H1 (cell line): ENCODE measurements around the gene POU2F1. TPM values are rescaled to one million over a fixed set of nuclear protein-coding genes. Genes with fewer than 3 reads are reported as not detected.

Experiments used
- CTCF ChIA-PET: fragments of 300-600 bp; sonication (Branson Sonifier 250); formaldehyde crosslinking; loops from one replicate; lab custom pipeline; 2021; ENCODE audit not compliant: partially characterized antibody; lab: Charles Lee
- POLR2A ChIA-PET: fragments of 300-600 bp; sonication (Branson Sonifier 250); formaldehyde crosslinking; loops from one replicate; lab custom pipeline; 2021; ENCODE audit warnings: inconsistent platforms; ENCODE audit not compliant: partially characterized antibody; lab: Charles Lee
- DNase-seq, 2 experiments: peaks; one replicate each; pipeline versions ENCODE4 v3.0.0 to v3.0.0-alpha.2; 2010 to 2022; ENCODE audit warnings: low spot score in 2 of 2, low read depth in 1 of 2, mixed read lengths in 1 of 2
- FAIRE-seq: peaks from 2 replicates; lab custom pipeline; 2011; peaks lifted over from hg19 to GRCh38; lab: Jason Lieb, UNC
- H2AFZ ChIP-seq: 2 replicates; pipeline ENCODE4 v1.8.1; 2012; ENCODE audit warnings: low read length, inconsistent platforms
- H2AK5ac ChIP-seq: 2 replicates; pipeline ENCODE4 v1.6.1; 2013; ENCODE audit warnings: low read depth, low read length
- H2BK120ac ChIP-seq: replicated peaks from 2 replicates; pipeline ENCODE3; 2013; ENCODE audit warnings: low read depth, low read length, inconsistent platforms
- H2BK12ac ChIP-seq: 2 replicates; pipeline ENCODE4 v1.6.1; 2013; ENCODE audit warnings: low read depth, low read length
- H2BK15ac ChIP-seq: 2 replicates; pipeline ENCODE4 v1.6.1; 2013; ENCODE audit warnings: low read length
- H2BK20ac ChIP-seq: 2 replicates; pipeline ENCODE4 v1.6.1; 2013; ENCODE audit warnings: low read length
- H2BK5ac ChIP-seq: 2 replicates; pipeline ENCODE4 v1.6.1; 2013; ENCODE audit warnings: low read depth, low read length
- H3K14ac ChIP-seq: 2 replicates; pipeline ENCODE4 v1.6.1; 2013; ENCODE audit warnings: inconsistent platforms; ENCODE audit not compliant: insufficient read length
- H3K18ac ChIP-seq: 2 replicates; pipeline ENCODE4 v1.6.1; 2013; ENCODE audit warnings: low read length; ENCODE audit errors: extremely low read depth
- H3K23ac ChIP-seq: 2 replicates; pipeline ENCODE4 v1.6.1; 2013; ENCODE audit warnings: inconsistent platforms; ENCODE audit not compliant: insufficient read length
- H3K23me2 ChIP-seq: 2 replicates; pipeline ENCODE4 v1.6.1; 2013; ENCODE audit warnings: low read depth, low read length
- H3K27ac ChIP-seq: 2 replicates; pipeline ENCODE4 v1.6.1; 2011; ENCODE audit warnings: low read depth, low read length, inconsistent platforms
- H3K27me3 ChIP-seq, 4 experiments: replicated peaks in 1 of 4; 1 replicate in 1 of 4; 2 replicates in 3 of 4; pipeline versions ENCODE4 v1.6.1 to v1.8.1; 2011 to 2013; ENCODE audit warnings: low read length in 3 of 4, mild to moderate bottlenecking in 3 of 4, inconsistent platforms in 2 of 4, mixed read lengths in 2 of 4, moderate library complexity in 1 of 4; ENCODE audit not compliant: control insufficient read depth in 3 of 4, insufficient read depth in 3 of 4; ENCODE audit errors: extremely low read depth in 1 of 4
- H3K36me3 ChIP-seq, 4 experiments: 2 replicates each; pipeline versions ENCODE4 v1.6.1 to v1.8.1; 2011 to 2013; ENCODE audit warnings: mild to moderate bottlenecking in 4 of 4, low read length in 3 of 4, moderate library complexity in 2 of 4, control low read depth in 1 of 4, inconsistent platforms in 1 of 4; ENCODE audit not compliant: insufficient read depth in 4 of 4, control insufficient read depth in 2 of 4
- H3K4ac ChIP-seq: replicated peaks from 2 replicates; pipeline ENCODE3; 2013; ENCODE audit warnings: low read length, low read depth, mixed read lengths, inconsistent platforms; ENCODE audit not compliant: insufficient read length
- H3K4me1 ChIP-seq, 4 experiments: replicated peaks in 1 of 4; 1 replicate in 1 of 4; 2 replicates in 3 of 4; pipeline versions ENCODE4 v1.6.1 to v1.8.1; 2011 to 2013; ENCODE audit warnings: low read length in 3 of 4, inconsistent platforms in 2 of 4, mixed read lengths in 1 of 4; ENCODE audit not compliant: insufficient read depth in 4 of 4, control insufficient read depth in 3 of 4
- H3K4me2 ChIP-seq, 2 experiments: 2 replicates each; pipeline versions ENCODE4 v1.6.1 to v1.8.1; 2011 to 2013; ENCODE audit warnings: low read depth in 2 of 2, low read length in 2 of 2, control low read depth in 1 of 2, inconsistent platforms in 1 of 2, mild to moderate bottlenecking in 1 of 2; ENCODE audit not compliant: insufficient read depth in 1 of 2
- H3K4me3 ChIP-seq, 4 experiments: fragments of 200-600, 300-600 bp in 1 of 4; sonication (generic), shearing (Covaris generic), sonication (Bioruptor Twin) in 1 of 4; 2 replicates each; pipeline versions ENCODE4 v1.5.1 to v1.8.1; 2011 to 2016; ENCODE audit warnings: low read length in 4 of 4, low read depth in 3 of 4, control low read depth in 2 of 4, inconsistent platforms in 2 of 4, mild to moderate bottlenecking in 2 of 4, mixed read lengths in 1 of 4, moderate library complexity in 1 of 4; ENCODE audit not compliant: insufficient read depth in 2 of 4; ENCODE audit errors: extremely low read depth in 1 of 4
- H3K56ac ChIP-seq: replicated peaks from 2 replicates; pipeline ENCODE3; 2013; ENCODE audit warnings: low read depth, mild to moderate bottlenecking, mixed read lengths, low read length, inconsistent platforms; ENCODE audit not compliant: insufficient read length
- H3K79me1 ChIP-seq: 2 replicates; pipeline ENCODE4 v1.6.1; 2013; ENCODE audit warnings: low read depth, low read length, control low read depth
- H3K79me2 ChIP-seq, 2 experiments: 2 replicates each; pipeline versions ENCODE4 v1.6.1 to v1.8.1; 2012 to 2013; ENCODE audit warnings: low read length in 2 of 2, mild to moderate bottlenecking in 2 of 2, inconsistent platforms in 1 of 2; ENCODE audit not compliant: insufficient read depth in 2 of 2, control insufficient read depth in 1 of 2
- H3K9ac ChIP-seq, 4 experiments: replicated peaks in 1 of 4; 1 replicate in 1 of 4; 2 replicates in 3 of 4; pipeline versions ENCODE4 v1.6.1 to v1.8.1; 2011 to 2013; ENCODE audit warnings: low read depth in 3 of 4, low read length in 3 of 4, control low read depth in 2 of 4, mild to moderate bottlenecking in 2 of 4, moderate library complexity in 2 of 4, inconsistent platforms in 1 of 4; ENCODE audit errors: extremely low read depth in 1 of 4
- H3K9me3 ChIP-seq, 2 experiments: 2 replicates each; pipeline versions ENCODE4 v1.6.1 to v1.8.1; 2012 to 2013; ENCODE audit warnings: mild to moderate bottlenecking in 2 of 2, moderate library complexity in 2 of 2, control low read depth in 1 of 2, inconsistent platforms in 1 of 2, low read depth in 1 of 2, low read length in 1 of 2, mixed read lengths in 1 of 2; ENCODE audit not compliant: insufficient read depth in 2 of 2
- H4K20me1 ChIP-seq, 2 experiments: replicated peaks in 1 of 2; 2 replicates each; pipeline versions ENCODE3 to v1.8.1; 2011 to 2013; ENCODE audit warnings: inconsistent platforms in 2 of 2, low read length in 2 of 2, mild to moderate bottlenecking in 1 of 2; ENCODE audit not compliant: insufficient read depth in 2 of 2, control insufficient read depth in 1 of 2
- H4K5ac ChIP-seq: 2 replicates; pipeline ENCODE4 v1.6.1; 2013; ENCODE audit warnings: low read length, low read depth, mixed read lengths, inconsistent platforms; ENCODE audit not compliant: insufficient read length
- H4K8ac ChIP-seq: 2 replicates; pipeline ENCODE4 v1.8.0; 2013; ENCODE audit warnings: mild to moderate bottlenecking, moderate library complexity, low read length, inconsistent platforms; ENCODE audit not compliant: insufficient read depth; ENCODE audit errors: extremely low read depth
- H4K91ac ChIP-seq: replicated peaks from 2 replicates; pipeline ENCODE3; 2013; ENCODE audit warnings: low read length, mixed read lengths, inconsistent platforms; ENCODE audit not compliant: insufficient read length
- ASH2L ChIP-seq: fragments of 200-600, 300-600 bp; sonication (generic); IDR thresholded peaks from one replicate; pipeline ENCODE4 v1.7.1; 2017; ENCODE audit warnings: low read length
- CHD2 ChIP-seq: IDR thresholded peaks from 2 replicates; pipeline ENCODE4 v1.6.1; 2012; ENCODE audit warnings: low read length, improper control_type of control experiment
- GTF2F1 ChIP-seq: IDR thresholded peaks from 2 replicates; pipeline ENCODE4 v1.6.1; 2012; ENCODE audit warnings: low read depth, low read length, improper control_type of control experiment, borderline replicate concordance
- RAD21 ChIP-seq, 2 experiments: IDR thresholded peaks in 1 of 2; conservative IDR thresholded peaks in 1 of 2; 2 replicates each; pipeline ENCODE4 v1.6.1; 2011; ENCODE audit warnings: low read depth in 2 of 2, low read length in 2 of 2, improper control_type of control experiment in 1 of 2, inconsistent platforms in 1 of 2, mild to moderate bottlenecking in 1 of 2, moderate library complexity in 1 of 2
- SIN3A ChIP-seq, 2 experiments: IDR thresholded peaks in 1 of 2; conservative IDR thresholded peaks in 1 of 2; 2 replicates each; pipeline ENCODE4 v1.6.1; 2011 to 2012; ENCODE audit warnings: low read length in 2 of 2, improper control_type of control experiment in 1 of 2, low read depth in 1 of 2, mild to moderate bottlenecking in 1 of 2
- TBP ChIP-seq: IDR thresholded peaks from 2 replicates; pipeline ENCODE4 v1.6.1; 2011; ENCODE audit warnings: low read depth, low read length, improper control_type of control experiment
- YY1 ChIP-seq: IDR thresholded peaks from 2 replicates; pipeline ENCODE4 v1.6.1; 2011; ENCODE audit warnings: low read depth, mild to moderate bottlenecking, low read length
- WGBS, 2 experiments: shearing (Covaris generic) in 1 of 2; methylation state at CpG; one replicate each; pipeline versions ENCODE4 v1.1.6 to v1.1.7; 2013 to 2015; ENCODE audit warnings: low lambda C conversion rate in 2 of 2, mixed read lengths in 2 of 2, inconsistent platforms in 1 of 2, low coverage in 1 of 2, missing lambda C conversion rate in 1 of 2; ENCODE audit not compliant: insufficient replicate concordance in 2 of 2, insufficient coverage in 1 of 2, insufficient read length in 1 of 2; ENCODE audit errors: extremely low coverage in 1 of 2, missing lambda C conversion rate in 1 of 2; 5-methylcytosine and 5-hydroxymethylcytosine counted together
- polyA plus RNA-seq, 7 experiments: library from polyadenylated mRNA; depleted of rRNA in 3 of 7; stranded (reverse) in 5 of 7; unstranded in 2 of 7; fragments of >200 nt in 5 of 7; fragments of 200-250 nt in 2 of 7; gene quantifications; 1 replicate in 5 of 7; 2 replicates in 1 of 7; 4 replicates in 1 of 7; pipeline versions ENCODE4 v1.2.1 to v1.2.3, GENCODE V29; 2011 to 2013; ENCODE audit warnings: missing spikeins in 2 of 7, mixed read lengths in 2 of 7
- total RNA-seq: library from RNA; stranded (reverse); fragmentation: NEBNext Ultra II Directional; extraction: Animal tissue kit (Norgen Biotek cat#: 25700); gene quantifications from 2 replicates; pipeline ENCODE4 v1.2.1, GENCODE V29; 2021
- TF ChIP-seq, protein P1 (sequence below), 3 experiments: IDR thresholded peaks; 1 replicate in 2 of 3; 2 replicates in 1 of 3; pipeline versions ENCODE4 v1.5.1 to v1.6.1; 2011; ENCODE audit warnings: low read length in 3 of 3, mild to moderate bottlenecking in 3 of 3, inconsistent platforms in 2 of 3, low read depth in 1 of 3, moderate library complexity in 1 of 3; ENCODE audit not compliant: insufficient read depth in 1 of 3; ENCODE audit errors: control extremely low read depth in 1 of 3
- TF ChIP-seq, protein P2 (sequence below): IDR thresholded peaks from 2 replicates; pipeline ENCODE4 v1.6.1; 2011; ENCODE audit warnings: low read depth, mild to moderate bottlenecking, low read length; ENCODE audit not compliant: insufficient read depth

Gene POU2F1
- total and polyA plus RNA-seq, 2 of the 8 experiments (the other 6 are each of a cell fraction or from before 2014, with no cell fraction given), result 37.0 to 57.2 TPM

DNA sequence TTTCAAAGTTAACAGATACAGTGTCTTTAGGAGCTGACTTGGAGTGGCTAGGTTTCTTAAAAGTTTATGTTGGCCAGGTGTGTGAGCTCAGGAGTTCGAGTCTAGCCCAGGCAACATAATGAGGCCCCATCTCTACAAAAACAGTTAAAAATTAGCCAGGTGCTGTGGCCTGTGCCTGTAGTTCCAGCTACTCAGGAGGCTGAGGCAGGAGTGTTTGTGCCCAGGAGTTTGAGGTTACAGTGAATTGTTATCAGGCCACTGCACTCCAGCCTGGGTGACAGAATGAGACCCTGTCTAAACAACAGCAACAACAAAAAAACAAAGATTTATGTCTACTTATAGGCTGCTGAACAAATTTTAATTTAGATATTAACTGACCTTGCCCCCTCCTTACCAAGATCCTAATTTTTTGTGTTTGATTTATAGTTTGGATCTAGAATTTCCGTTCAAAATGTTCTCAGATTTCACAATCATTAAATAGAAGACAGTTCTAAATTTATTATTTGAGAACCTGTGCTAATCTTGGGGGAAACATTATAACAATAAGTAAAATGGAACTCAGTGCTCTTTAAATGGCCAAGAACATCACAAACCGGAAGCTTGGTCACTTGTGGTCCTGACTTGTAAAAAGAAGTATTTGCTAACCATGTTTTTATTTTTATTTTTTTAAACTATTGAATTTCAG is 67.8 kb downstream of the POU2F1 start:
- H2AK5ac ChIP-seq, result no peak overlapping the region
- H3K14ac ChIP-seq, result no peak overlapping the region
- H3K4me1 ChIP-seq, result peaks cover 0 to 2% (median 0%) of the 10 kb centered on the region in 4 experiments; a peak in 2 of 7 replicates
- no peak for DNase-seq
- H3K9ac ChIP-seq, result no peak overlapping the region
- no peak overlapping the region for H4K91ac ChIP-seq
- no peak overlapping the region for H2BK120ac ChIP-seq
- no peak overlapping the region for H3K23ac ChIP-seq
- H3K27me3 ChIP-seq, result no peaks in the 10 kb centered on the region
- H4K5ac ChIP-seq, result no peak overlapping the region
- no peaks in the 10 kb centered on the region for H3K36me3 ChIP-seq
- H3K23me2 ChIP-seq, result no peaks in the 10 kb centered on the region
- H2BK5ac ChIP-seq, result no peak overlapping the region
- H3K18ac ChIP-seq, result no peak overlapping the region
- WGBS, 2 experiments, result 85% methylated on average over 3 of the region's 3 CpGs; no CpG with 5 or more reads in 1 of the 2 experiments
- peaks cover 8% of the 10 kb centered on the region for H3K79me1 ChIP-seq
- peaks cover 0 to 6% of the 10 kb centered on the region in 2 experiments for H4K20me1 ChIP-seq
- H3K56ac ChIP-seq, result no peak overlapping the region
- no peak for FAIRE-seq
- POLR2A ChIA-PET, result interaction anchor here (1.6 kb wide), 1 partner anchor 68 kb away, joined by 4 read pairs; the partner anchor contains the start of gene POU2F1
- no peak overlapping the region for H2AFZ ChIP-seq
- no peak overlapping the region for H3K27ac ChIP-seq
- CTCF ChIA-PET, result interaction anchor here (0.6 to 1.6 kb wide), 4 partner anchors 9 to 202 kb away, joined by 3 to 5 read pairs (median 3); no protein-coding TSS in a partner anchor
- H3K4ac ChIP-seq, result no peak overlapping the region
- H2BK20ac ChIP-seq, result no peak overlapping the region
- H3K4me2 ChIP-seq, result no peak overlapping the region
- H3K9me3 ChIP-seq, result no peaks in the 10 kb centered on the region
- no peak overlapping the region for H2BK12ac ChIP-seq
- peaks cover 3 to 98% of the 10 kb centered on the region in 2 experiments for H3K79me2 ChIP-seq
- H4K8ac ChIP-seq, result no peak overlapping the region
- H3K4me3 ChIP-seq, result no peak overlapping the region
- H2BK15ac ChIP-seq, result no peak overlapping the region
- TF ChIP-seq ASH2L (no peak), TBP (no peak), SIN3A (conservative IDR thresholded peaks at IDR 0.05 in 1 of 2, IDR thresholded peaks at IDR 0.05 in 1 of 2; ENCODE audit: low read depth in 1 of 2, low read length in 2 of 2) (no peak), RAD21 (IDR thresholded peaks at IDR 0.05 in 1 of 2, conservative IDR thresholded peaks at IDR 0.05 in 1 of 2; ENCODE audit: low read depth in 2 of 2, low read length in 2 of 2) (no peak), YY1 (no peak), CHD2 (no peak), GTF2F1 (no peak)
- TF ChIP-seq, protein P1, sequence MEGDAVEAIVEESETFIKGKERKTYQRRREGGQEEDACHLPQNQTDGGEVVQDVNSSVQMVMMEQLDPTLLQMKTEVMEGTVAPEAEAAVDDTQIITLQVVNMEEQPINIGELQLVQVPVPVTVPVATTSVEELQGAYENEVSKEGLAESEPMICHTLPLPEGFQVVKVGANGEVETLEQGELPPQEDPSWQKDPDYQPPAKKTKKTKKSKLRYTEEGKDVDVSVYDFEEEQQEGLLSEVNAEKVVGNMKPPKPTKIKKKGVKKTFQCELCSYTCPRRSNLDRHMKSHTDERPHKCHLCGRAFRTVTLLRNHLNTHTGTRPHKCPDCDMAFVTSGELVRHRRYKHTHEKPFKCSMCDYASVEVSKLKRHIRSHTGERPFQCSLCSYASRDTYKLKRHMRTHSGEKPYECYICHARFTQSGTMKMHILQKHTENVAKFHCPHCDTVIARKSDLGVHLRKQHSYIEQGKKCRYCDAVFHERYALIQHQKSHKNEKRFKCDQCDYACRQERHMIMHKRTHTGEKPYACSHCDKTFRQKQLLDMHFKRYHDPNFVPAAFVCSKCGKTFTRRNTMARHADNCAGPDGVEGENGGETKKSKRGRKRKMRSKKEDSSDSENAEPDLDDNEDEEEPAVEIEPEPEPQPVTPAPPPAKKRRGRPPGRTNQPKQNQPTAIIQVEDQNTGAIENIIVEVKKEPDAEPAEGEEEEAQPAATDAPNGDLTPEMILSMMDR (IDR thresholded peaks at IDR 0.05; ENCODE audit: control extremely low read depth in 1 of 3, insufficient read depth in 1 of 3, low read depth in 1 of 3, low read length in 3 of 3), result no peak
- TF ChIP-seq, protein P2, sequence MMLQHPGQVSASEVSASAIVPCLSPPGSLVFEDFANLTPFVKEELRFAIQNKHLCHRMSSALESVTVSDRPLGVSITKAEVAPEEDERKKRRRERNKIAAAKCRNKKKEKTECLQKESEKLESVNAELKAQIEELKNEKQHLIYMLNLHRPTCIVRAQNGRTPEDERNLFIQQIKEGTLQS, result no peak
